ENCODE data around the gene PSMA6. TPM values are rescaled to one million over a fixed set of nuclear protein-coding genes. Genes with fewer than 3 reads are reported as not detected.
"Not testable (repeated sequence)": the region's sequence is repeated elsewhere in the genome, so short reads cannot be mapped to it uniquely, and the experiment has no call there.

The PSMA6 gene
- polyA plus RNA-seq, 2 of the 4 experiments (the other 2 are of a cell fraction) = 369 to 395 TPM

DNA sequence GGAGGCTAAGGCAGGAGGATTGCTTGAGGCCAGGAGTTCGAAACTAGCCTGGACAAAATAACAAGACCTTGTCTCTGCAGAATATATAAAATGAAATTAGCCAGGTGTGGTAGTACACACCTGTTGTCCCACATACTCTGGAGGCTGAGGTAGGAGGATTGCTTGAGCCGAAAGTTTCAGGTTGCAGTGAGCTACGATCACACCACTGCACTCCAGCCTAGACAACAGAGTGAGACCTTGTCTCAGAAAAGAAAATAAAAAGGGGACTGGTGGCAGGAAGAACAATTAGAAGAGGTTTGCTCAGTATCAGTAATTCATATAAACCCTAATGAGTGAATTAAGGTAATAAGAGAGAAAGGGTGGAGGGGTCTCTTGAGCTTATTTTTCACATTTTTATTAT, 8.0 kb downstream of the PSMA6 start:
- FAIRE-seq (no peak), ATAC-seq (no peak), DNase-seq (ENCODE audit: low read depth in 1 of 2, low spot score in 1 of 2) (no peak)
- TF ChIP-seq ESRRA (IDR thresholded peaks at IDR 0.05; ENCODE audit: borderline replicate concordance, low read length) (no peak), POLR2AphosphoS2 (conservative IDR thresholded peaks at IDR 0.05; ENCODE audit: low read length) (no peak)
- Histone ChIP-seq H3K4me3 (no peak overlapping the region), H3K4me1 (peaks cover 28% of the 10 kb centered on the region), H3K9me3 (no peaks in the 10 kb centered on the region), H3K27ac (no peak overlapping the region), H3K4me2 (no peak overlapping the region)
- CTCF ChIA-PET = interaction anchor here (1.0 kb wide), 1 partner anchor 112 kb away, joined by 4 read pairs; no protein-coding TSS in a partner anchor
- POLR2A ChIA-PET = interaction anchor here (1.4 kb wide), 1 partner anchor 8 kb away, joined by 12 read pairs; the partner anchor contains the start of gene PSMA6
- WGBS (ENCODE audit: missing lambda C conversion rate) = 94% methylated on average over 3 of the region's 3 CpGs

DNA sequence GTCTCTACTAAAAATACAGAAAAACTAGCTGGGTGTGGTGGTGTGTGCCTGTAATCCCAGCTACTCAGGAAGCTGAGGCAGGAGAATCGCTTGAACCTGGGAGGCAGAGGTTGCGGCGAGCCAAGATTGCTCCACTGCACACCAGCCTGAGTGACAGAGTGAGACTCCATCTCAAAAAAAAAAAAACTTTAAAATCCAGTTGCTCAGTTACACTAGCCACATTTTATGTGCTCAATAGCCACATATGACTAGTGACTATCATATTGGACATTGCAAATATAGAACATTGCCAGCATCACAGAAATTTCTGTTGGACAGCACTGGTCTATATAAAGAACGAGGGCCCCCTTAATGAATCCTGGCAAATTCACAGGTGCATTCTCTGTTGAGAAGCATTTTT, 9.2 kb downstream of the PSMA6 start:
- not testable (repeated sequence) for H3K27ac ChIP-seq; H3K9me3 ChIP-seq; DNase-seq (ENCODE audit: low read depth in 1 of 2, low spot score in 1 of 2); FAIRE-seq; H3K4me3 ChIP-seq; H3K4me2 ChIP-seq; ATAC-seq
- ChIA-PET POLR2A (interaction anchor here (1.4 kb wide), 1 partner anchor 9 kb away, joined by 12 read pairs; the partner anchor contains the start of gene PSMA6), CTCF (interaction anchor here (0.7 kb wide), 1 partner anchor 103 kb away, joined by 3 read pairs; no protein-coding TSS in a partner anchor)
- 95% methylated on average over 4 of the region's 4 CpGs for WGBS (ENCODE audit: missing lambda C conversion rate)
- H3K4me1 ChIP-seq = peaks cover 17% of the 10 kb centered on the region

DNA sequence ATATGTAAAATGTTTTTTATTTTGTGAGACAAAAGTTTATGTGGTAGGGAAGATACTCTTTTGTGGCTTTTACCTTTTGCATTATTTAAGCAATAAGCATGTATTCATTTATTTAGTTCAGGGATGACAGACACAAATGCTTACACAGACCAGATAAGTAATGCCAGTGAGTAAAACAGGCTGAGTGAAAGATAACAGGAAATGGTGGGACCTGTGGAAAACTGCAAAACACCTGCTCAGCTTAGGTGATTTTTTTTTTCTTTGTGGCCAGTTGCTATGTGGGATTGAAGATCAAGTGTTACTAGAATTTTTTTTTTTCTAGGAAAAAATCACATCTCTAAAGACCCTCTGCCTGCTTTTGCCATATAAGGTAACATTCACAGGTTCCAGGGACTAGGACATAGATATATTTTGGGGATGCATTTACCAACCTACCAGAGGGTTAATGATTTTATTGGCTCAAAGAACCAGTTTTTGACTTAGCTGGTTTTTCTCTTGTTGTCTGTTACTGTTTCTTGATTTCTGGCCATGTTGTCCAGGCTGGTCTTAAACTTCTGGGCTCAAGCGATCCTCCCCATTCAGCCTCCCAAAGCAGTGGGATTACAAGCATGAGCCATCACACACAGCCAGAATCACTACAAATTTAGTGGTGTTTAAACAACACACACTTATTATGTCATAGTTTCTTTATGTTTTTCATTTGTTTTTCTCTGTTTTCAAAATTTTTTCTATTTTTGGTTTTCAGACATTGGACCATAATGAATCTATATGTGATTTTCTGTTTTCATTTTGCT, 9.8 kb downstream of the PSMA6 start:
- no peak overlapping the region for H3K4me2 ChIP-seq
- no peak overlapping the region for H3K4me3 ChIP-seq
- CTCF ChIA-PET = no interaction called here
- POLR2A ChIA-PET = no interaction called here
- no peak for FAIRE-seq
- TF ChIP-seq RNF2 (IDR thresholded peaks at IDR 0.05; ENCODE audit: borderline replicate concordance, low read depth) (no peak), CHD4 (IDR thresholded peaks at IDR 0.05; ENCODE audit: borderline replicate concordance) (no peak), PHF8 (IDR thresholded peaks at IDR 0.05; ENCODE audit: borderline replicate concordance, low read depth) (no peak), MYC (IDR thresholded peaks at IDR 0.05; ENCODE audit: borderline replicate concordance, low read length) (no peak), ZSCAN20 (CRISPR knock-in tag; IDR thresholded peaks at IDR 0.05) (no peak), EHF (CRISPR knock-in tag; IDR thresholded peaks at IDR 0.05) (no peak), FOSL2 (IDR thresholded peaks at IDR 0.05) (no peak), FOSL2 (CRISPR knock-in tag; IDR thresholded peaks at IDR 0.05) (no peak), RAD21 (conservative IDR thresholded peaks at IDR 0.05 in 1 of 2, IDR thresholded peaks at IDR 0.05 in 1 of 2) (no peak), CBX2 (IDR thresholded peaks at IDR 0.05; ENCODE audit: borderline replicate concordance, low read depth) (no peak), HOXB5 (CRISPR knock-in tag; IDR thresholded peaks at IDR 0.05) (no peak), POLR2A (IDR thresholded peaks at IDR 0.05; ENCODE audit: low read length) (no peak), CBX8 (IDR thresholded peaks at IDR 0.05) (no peak), ZFP36 (IDR thresholded peaks at IDR 0.05; ENCODE audit: borderline replicate concordance, partially characterized antibody) (no peak), MAZ (IDR thresholded peaks at IDR 0.05; ENCODE audit: borderline replicate concordance, low read depth, low read length) (no peak), BHLHE40 (IDR thresholded peaks at IDR 0.05; ENCODE audit: low read depth, low read length) (no peak), HOXB13 (CRISPR knock-in tag; IDR thresholded peaks at IDR 0.05; ENCODE audit: low read depth) (no peak)
- TF ChIP-seq, protein P1, sequence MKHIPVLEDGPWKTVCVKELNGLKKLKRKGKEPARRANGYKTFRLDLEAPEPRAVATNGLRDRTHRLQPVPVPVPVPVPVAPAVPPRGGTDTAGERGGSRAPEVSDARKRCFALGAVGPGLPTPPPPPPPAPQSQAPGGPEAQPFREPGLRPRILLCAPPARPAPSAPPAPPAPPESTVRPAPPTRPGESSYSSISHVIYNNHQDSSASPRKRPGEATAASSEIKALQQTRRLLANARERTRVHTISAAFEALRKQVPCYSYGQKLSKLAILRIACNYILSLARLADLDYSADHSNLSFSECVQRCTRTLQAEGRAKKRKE (CRISPR knock-in tag; IDR thresholded peaks at IDR 0.05; ENCODE audit: low read depth) = no peak
- TF ChIP-seq, protein P2, sequence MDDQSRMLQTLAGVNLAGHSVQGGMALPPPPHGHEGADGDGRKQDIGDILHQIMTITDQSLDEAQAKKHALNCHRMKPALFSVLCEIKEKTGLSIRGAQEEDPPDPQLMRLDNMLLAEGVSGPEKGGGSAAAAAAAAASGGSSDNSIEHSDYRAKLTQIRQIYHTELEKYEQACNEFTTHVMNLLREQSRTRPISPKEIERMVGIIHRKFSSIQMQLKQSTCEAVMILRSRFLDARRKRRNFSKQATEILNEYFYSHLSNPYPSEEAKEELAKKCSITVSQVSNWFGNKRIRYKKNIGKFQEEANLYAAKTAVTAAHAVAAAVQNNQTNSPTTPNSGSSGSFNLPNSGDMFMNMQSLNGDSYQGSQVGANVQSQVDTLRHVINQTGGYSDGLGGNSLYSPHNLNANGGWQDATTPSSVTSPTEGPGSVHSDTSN (IDR thresholded peaks at IDR 0.05) = no peak
- TF ChIP-seq, protein P3, sequence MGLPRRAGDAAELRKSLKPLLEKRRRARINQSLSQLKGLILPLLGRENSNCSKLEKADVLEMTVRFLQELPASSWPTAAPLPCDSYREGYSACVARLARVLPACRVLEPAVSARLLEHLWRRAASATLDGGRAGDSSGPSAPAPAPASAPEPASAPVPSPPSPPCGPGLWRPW (IDR thresholded peaks at IDR 0.05) = no peak
- H3K9me3 ChIP-seq = no peaks in the 10 kb centered on the region
- no peak overlapping the region for H3K27ac ChIP-seq
- no peak for ATAC-seq
- DNase-seq (ENCODE audit: low read depth in 1 of 2, low spot score in 1 of 2) = no peak
- WGBS (ENCODE audit: missing lambda C conversion rate) = 96% methylated on average over 1 of the region's 1 CpG
- H3K4me1 ChIP-seq = peaks cover 11% of the 10 kb centered on the region; the same call in 2 of the 3 replicates

Measured in A549 (cell line).